Fibroblast of the aortic adventitia (primary cell): ENCODE results near the gene SMIM14. TPM values are rescaled to one million over a fixed set of nuclear protein-coding genes. Genes with fewer than 3 reads are reported as not detected.
"Not testable (repeated sequence)": the region's sequence is repeated elsewhere in the genome, so short reads cannot be mapped to it uniquely, and the experiment has no call there.

Source experiments
- DNase-seq: peaks from one replicate; pipeline ENCODE4 v3.0.0-alpha.2; 2010; ENCODE audit warnings: low read depth
- H3K4me3 ChIP-seq: 2 replicates; pipeline ENCODE4 v1.5.1; 2011; ENCODE audit warnings: low read depth, mild to moderate bottlenecking, control low read depth, low read length, moderate library complexity
- CTCF ChIP-seq: IDR thresholded peaks from 2 replicates; pipeline ENCODE4 v1.5.1; 2011; ENCODE audit warnings: mild to moderate bottlenecking, low read length, control low read depth, inconsistent platforms; ENCODE audit not compliant: insufficient read depth
- total RNA-seq: library from RNA; depleted of rRNA; stranded (reverse); fragments of >200 nt; gene quantifications from 2 replicates; pipeline ENCODE4 v1.2.3, GENCODE V29; 2012; ENCODE audit warnings: low replicate concordance

SMIM14 gene
- total RNA-seq, 1 donor: 122 TPM

- no peak for TF ChIP-seq CTCF
- H3K4me3 ChIP-seq: no peak overlapping the region
- peak; percentile 70 for DNase-seq
Measured at GRCh38 chr4:39616651-39617050, 22.0 kb downstream of the SMIM14 start.

DNA sequence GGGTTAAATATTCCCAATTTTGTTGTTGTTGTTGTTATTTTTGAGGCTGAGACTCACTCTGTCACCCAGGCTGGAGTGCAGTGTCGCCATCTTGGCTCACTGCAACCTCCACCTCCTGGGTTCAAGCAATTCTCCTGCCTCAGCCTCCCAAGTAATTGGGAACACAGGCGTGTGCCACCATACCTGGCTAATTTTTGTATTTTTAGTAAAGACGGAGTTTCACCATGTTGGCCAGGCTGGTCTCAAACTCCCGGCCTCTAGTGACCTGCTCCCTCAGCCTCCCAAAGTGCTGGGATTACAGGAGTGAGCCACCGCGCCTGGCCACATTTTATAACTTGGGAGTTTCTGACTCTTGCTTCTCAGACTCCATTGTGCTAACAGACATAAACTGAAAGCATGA lies 22.6 kb downstream of the SMIM14 start:
- not testable (repeated sequence) for DNase-seq, H3K4me3 ChIP-seq

- H3K4me3 ChIP-seq: no peak overlapping the region
- no peak for TF ChIP-seq CTCF
- DNase-seq: peak; percentile 84
Measured at GRCh38 chr4:39614487-39615162, 24.0 kb downstream of the SMIM14 start.

DNA sequence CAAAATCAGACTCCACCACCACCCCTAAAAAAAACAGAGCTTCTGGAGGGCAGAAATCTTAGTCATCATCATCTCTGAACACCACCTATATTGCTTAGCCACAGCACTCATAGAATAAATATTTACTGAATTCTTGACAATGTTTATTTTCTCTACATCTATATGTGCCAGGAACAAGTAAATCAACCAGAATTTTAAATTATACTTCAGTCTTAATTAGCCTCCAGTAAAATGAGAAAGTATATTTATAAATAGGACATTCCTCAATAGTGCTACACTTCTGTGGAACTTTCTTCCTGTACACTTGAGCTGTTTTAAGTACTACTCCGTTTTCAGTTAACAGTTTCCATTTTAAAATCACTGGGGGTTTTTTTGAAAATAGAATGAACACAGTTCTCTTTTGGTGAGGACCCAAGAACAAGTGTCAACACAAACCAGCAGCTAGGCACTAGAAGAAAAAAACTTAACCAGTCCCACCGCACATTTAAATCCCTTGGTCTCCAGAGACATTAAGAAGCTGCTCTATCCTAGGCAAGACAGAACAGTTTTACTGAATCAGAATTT lies 25.5 kb downstream of the SMIM14 start:
- DNase-seq: peak; percentile 41
- no peak for TF ChIP-seq CTCF
- H3K4me3 ChIP-seq: no peak overlapping the region

GRCh38 chr4:39609454-39609931 lies 29.2 kb downstream of the SMIM14 start:
- no peak for DNase-seq
- no peak for TF ChIP-seq CTCF
- H3K4me3 ChIP-seq: no peak overlapping the region

DNA sequence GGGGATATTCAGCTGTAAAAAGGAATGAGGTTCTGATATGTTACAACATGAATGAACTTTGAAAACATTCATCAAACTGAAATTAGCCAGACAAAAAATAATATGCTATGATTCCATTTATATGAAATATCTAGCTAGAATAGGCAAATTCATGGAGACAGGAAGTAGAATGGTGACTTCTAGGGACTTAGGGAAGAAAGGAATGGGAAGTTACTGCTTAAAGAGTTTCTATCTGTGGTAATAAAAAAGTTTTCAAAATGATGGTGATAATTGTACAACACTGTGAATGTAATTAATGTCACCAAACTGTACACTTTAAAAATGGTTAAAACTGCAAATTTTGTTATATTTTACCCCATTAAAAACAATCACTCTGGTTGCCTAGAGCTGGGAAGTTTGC lies 30.2 kb downstream of the SMIM14 start:
- no peak for DNase-seq
- no peak for TF ChIP-seq CTCF

GRCh38 chr4:39606747-39607146 lies 31.9 kb downstream of the SMIM14 start:
- DNase-seq: no peak
- no peak overlapping the region for H3K4me3 ChIP-seq
- TF ChIP-seq CTCF: no peak

More for the DNA sequence above, 30.2 kb downstream of the SMIM14 start:
- H3K4me3 ChIP-seq: no peak overlapping the region
